ENCODE measurements around the gene KLHL22. TPM values are rescaled to one million over a fixed set of nuclear protein-coding genes. Genes with fewer than 3 reads are reported as not detected.

KLHL22 gene
- total and polyA plus RNA-seq, 2 of the 13 experiments (the other 11 are each of a cell fraction or from before 2014, with no cell fraction given), result 10.9 to 14.8 TPM

GRCh38 chr22:20437613-20438426 lies 57.8 kb downstream of the KLHL22 start, which contains the start of gene SCARF2 (continued):
- TF ChIP-seq PBX3 (CRISPR knock-in tag; IDR thresholded peaks at IDR 0.05; ENCODE audit: borderline replicate concordance), result no peak
- TF ChIP-seq ZNF441 (CRISPR knock-in tag; IDR thresholded peaks at IDR 0.05; ENCODE audit: borderline replicate concordance), result no peak
- no peak for TF ChIP-seq NPAS2 (CRISPR knock-in tag; IDR thresholded peaks at IDR 0.05; ENCODE audit: borderline replicate concordance)
- no peak for TF ChIP-seq TCF12 (IDR thresholded peaks at IDR 0.05)
- TF ChIP-seq TCF12 (CRISPR knock-in tag; IDR thresholded peaks at IDR 0.05), result no peak
- TF ChIP-seq SRF (IDR thresholded peaks at IDR 0.05; ENCODE audit: low read depth, low read length), result no peak
- no peak for TF ChIP-seq EHMT2 (IDR thresholded peaks at IDR 0.05; ENCODE audit: borderline replicate concordance, low read depth, low read length)
- no peak for TF ChIP-seq NFIC (IDR thresholded peaks at IDR 0.05; ENCODE audit: low read length)
- TF ChIP-seq ZNF607 (CRISPR knock-in tag; IDR thresholded peaks at IDR 0.05; ENCODE audit: borderline replicate concordance), result no peak
- TF ChIP-seq ZNF121 (CRISPR knock-in tag; IDR thresholded peaks at IDR 0.05), result no peak
- TF ChIP-seq NR0B2 (CRISPR knock-in tag; IDR thresholded peaks at IDR 0.05), result 0 out of 2 replicates have a peak, but pooled peaks have one; percentile 56
- no peak for TF ChIP-seq DZIP1 (CRISPR knock-in tag; IDR thresholded peaks at IDR 0.05)
- no peak for TF ChIP-seq ZNF180 (CRISPR knock-in tag; IDR thresholded peaks at IDR 0.05; ENCODE audit: borderline replicate concordance, low read depth)
- no peak for TF ChIP-seq ZNF609 (CRISPR knock-in tag; IDR thresholded peaks at IDR 0.05; ENCODE audit: borderline replicate concordance)
- no peak for TF ChIP-seq MLX (CRISPR knock-in tag; IDR thresholded peaks at IDR 0.05)
- no peak for TF ChIP-seq RFX3 (CRISPR knock-in tag; IDR thresholded peaks at IDR 0.05)
- 0 out of 2 replicates have a peak, but pooled peaks have one; percentile 24 for TF ChIP-seq MYPOP (CRISPR knock-in tag; IDR thresholded peaks at IDR 0.05)
- no peak for TF ChIP-seq CENPX (CRISPR knock-in tag; IDR thresholded peaks at IDR 0.05)

Measured in HepG2 (cell line).